Keratinocyte (primary cell): ENCODE measurements around the gene EPHA6. TPM values are rescaled to one million over a fixed set of nuclear protein-coding genes. Genes with fewer than 3 reads are reported as not detected.

ENCODE experiments used
- DNase-seq: peaks from one replicate; pipeline ENCODE4 v3.0.0-alpha.2; 2011; ENCODE audit warnings: low read depth, missing footprints, low spot score
- FAIRE-seq: peaks from 2 replicates; lab custom pipeline; 2011; peaks lifted over from hg19 to GRCh38; lab: Jason Lieb, UNC
- H2AFZ ChIP-seq: 2 replicates; pipeline ENCODE4 v1.6.0; 2012; ENCODE audit warnings: low read length, control low read depth, inconsistent platforms; ENCODE audit not compliant: control insufficient read depth
- H3K27ac ChIP-seq: 2 replicates; pipeline ENCODE4 v1.5.1; 2011; ENCODE audit warnings: low read length; ENCODE audit not compliant: control insufficient read depth, insufficient read depth
- H3K27me3 ChIP-seq: 3 replicates; pipeline ENCODE4 v1.6.0; 2011; ENCODE audit warnings: low read length; ENCODE audit not compliant: control insufficient read depth, insufficient read depth; ENCODE audit errors: extremely low read depth
- H3K36me3 ChIP-seq, 2 experiments: 2 replicates in 1 of 2; 3 replicates in 1 of 2; pipeline ENCODE4 v1.5.1; 2011; ENCODE audit warnings: low read length in 2 of 2, mild to moderate bottlenecking in 1 of 2; ENCODE audit not compliant: control insufficient read depth in 2 of 2, insufficient read depth in 2 of 2; ENCODE audit errors: extremely low read depth in 1 of 2
- H3K4me1 ChIP-seq: 3 replicates; pipeline ENCODE4 v1.5.1; 2011; ENCODE audit warnings: low read length; ENCODE audit not compliant: control insufficient read depth, insufficient read depth; ENCODE audit errors: extremely low read depth
- H3K4me2 ChIP-seq: 3 replicates; pipeline ENCODE4 v1.6.0; 2011; ENCODE audit warnings: low read depth, low read length; ENCODE audit not compliant: control insufficient read depth, insufficient read depth; ENCODE audit errors: extremely low read depth
- H3K4me3 ChIP-seq, 3 experiments: fragments of 200-600 bp in 1 of 3; sonication (generic) in 1 of 3; 2 replicates in 2 of 3; 3 replicates in 1 of 3; pipeline ENCODE4 v1.5.1; 2011 to 2016; ENCODE audit warnings: low read length in 3 of 3, mild to moderate bottlenecking in 3 of 3, control low read depth in 2 of 3, inconsistent platforms in 1 of 3, low read depth in 1 of 3, mixed read lengths in 1 of 3, mixed run types in 1 of 3, moderate library complexity in 1 of 3; ENCODE audit not compliant: control insufficient read depth in 2 of 3, insufficient read depth in 2 of 3; ENCODE audit errors: extremely low read depth in 1 of 3
- H3K79me2 ChIP-seq: 2 replicates; pipeline ENCODE4 v1.6.0; 2012; ENCODE audit warnings: low read length; ENCODE audit not compliant: control insufficient read depth, insufficient read depth
- H3K9ac ChIP-seq: 3 replicates; pipeline ENCODE4 v1.6.0; 2011; ENCODE audit warnings: low read length; ENCODE audit not compliant: control insufficient read depth, insufficient read depth; ENCODE audit errors: extremely low read depth
- H3K9me1 ChIP-seq: 3 replicates; pipeline ENCODE4 v1.6.0; 2011; ENCODE audit warnings: low read length; ENCODE audit not compliant: control insufficient read depth, insufficient read depth; ENCODE audit errors: extremely low read depth
- H3K9me3 ChIP-seq: 2 replicates; pipeline ENCODE4 v1.5.1; 2012; ENCODE audit warnings: low read depth, low read length; ENCODE audit not compliant: control insufficient read depth
- H4K20me1 ChIP-seq: 3 replicates; pipeline ENCODE4 v1.6.0; 2011; ENCODE audit warnings: low read length; ENCODE audit not compliant: control insufficient read depth, insufficient read depth; ENCODE audit errors: extremely low read depth
- EZH2 ChIP-seq: IDR thresholded peaks from one replicate; pipeline ENCODE4 v1.6.1; 2012; ENCODE audit warnings: inconsistent platforms, mild to moderate bottlenecking, low read length, moderate library complexity
- dilution Hi-C: fragments of 300-500 bp; cut with MboI; formaldehyde crosslinking; loops from one replicate; pipeline ENCODE4 v1.7.0; 2020; ENCODE audit warnings: low sequenced_read_pairs; ENCODE audit not compliant: extremely low pct_ligation_motif_present
- polyA plus RNA-seq, 5 experiments: library from polyadenylated mRNA; depleted of rRNA in 3 of 5; stranded (reverse) in 3 of 5; stranded (forward) in 1 of 5; unstranded in 1 of 5; fragments of >200 nt; gene quantifications; 1 replicate in 1 of 5; 2 replicates in 3 of 5; 3 replicates in 1 of 5; pipeline versions ENCODE4 v1.2.1 to v1.2.3, GENCODE V29; 2011 to 2012; ENCODE audit warnings: missing spikeins in 2 of 5, low read depth in 1 of 5, low replicate concordance in 1 of 5
- TF ChIP-seq, protein P1 (sequence below), 3 experiments: IDR thresholded peaks in 1 of 3; conservative IDR thresholded peaks in 1 of 3; optimal IDR thresholded peaks in 1 of 3; 2 replicates in 2 of 3; 3 replicates in 1 of 3; pipeline versions ENCODE3 to v1.5.1; 2011; ENCODE audit warnings: low read length in 3 of 3, mild to moderate bottlenecking in 3 of 3, moderate library complexity in 2 of 3, control low read depth in 1 of 3, inconsistent platforms in 1 of 3; ENCODE audit not compliant: insufficient read depth in 2 of 3; ENCODE audit errors: extremely low read depth in 1 of 3

The EPHA6 gene
- polyA plus RNA-seq, 1 donor (not counting 4 experiments of a cell fraction or from before 2014, with no cell fraction given): not detected

DNA sequence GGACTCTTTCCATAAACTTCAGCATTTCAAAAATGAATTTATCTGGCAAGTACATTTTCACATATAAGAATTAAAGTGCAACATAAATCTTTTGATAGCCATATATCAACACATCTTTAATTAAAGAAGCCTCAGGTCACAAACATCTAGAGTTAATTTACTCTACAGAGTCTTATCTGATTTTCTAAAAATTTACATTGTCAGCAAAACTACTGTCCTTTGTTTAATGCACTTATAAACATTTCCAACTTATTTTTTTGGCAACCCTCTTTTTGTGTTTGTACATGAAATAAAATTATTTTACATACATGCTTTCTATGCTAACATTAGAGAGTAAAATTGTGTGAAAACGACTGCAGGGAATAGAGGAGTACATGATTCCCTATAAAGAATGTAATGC lies 533.4 kb downstream of the EPHA6 start:
- H3K4me2 ChIP-seq: no peak overlapping the region
- no peak for DNase-seq
- no peaks in the 10 kb centered on the region for H3K4me1 ChIP-seq
- H2AFZ ChIP-seq: no peak overlapping the region
- no peak overlapping the region for H3K27ac ChIP-seq
- H3K79me2 ChIP-seq: no peaks in the 10 kb centered on the region
- no peaks in the 10 kb centered on the region for H3K9me3 ChIP-seq
- no peaks in the 10 kb centered on the region for H3K9me1 ChIP-seq
- H3K4me3 ChIP-seq: no peak overlapping the region
- no peaks in the 10 kb centered on the region for H4K20me1 ChIP-seq
- no peaks in the 10 kb centered on the region for H3K27me3 ChIP-seq
- dilution Hi-C loops: no loop called here
- no peaks in the 10 kb centered on the region for H3K36me3 ChIP-seq
- TF ChIP-seq EZH2: no peak
- TF ChIP-seq, protein P1, sequence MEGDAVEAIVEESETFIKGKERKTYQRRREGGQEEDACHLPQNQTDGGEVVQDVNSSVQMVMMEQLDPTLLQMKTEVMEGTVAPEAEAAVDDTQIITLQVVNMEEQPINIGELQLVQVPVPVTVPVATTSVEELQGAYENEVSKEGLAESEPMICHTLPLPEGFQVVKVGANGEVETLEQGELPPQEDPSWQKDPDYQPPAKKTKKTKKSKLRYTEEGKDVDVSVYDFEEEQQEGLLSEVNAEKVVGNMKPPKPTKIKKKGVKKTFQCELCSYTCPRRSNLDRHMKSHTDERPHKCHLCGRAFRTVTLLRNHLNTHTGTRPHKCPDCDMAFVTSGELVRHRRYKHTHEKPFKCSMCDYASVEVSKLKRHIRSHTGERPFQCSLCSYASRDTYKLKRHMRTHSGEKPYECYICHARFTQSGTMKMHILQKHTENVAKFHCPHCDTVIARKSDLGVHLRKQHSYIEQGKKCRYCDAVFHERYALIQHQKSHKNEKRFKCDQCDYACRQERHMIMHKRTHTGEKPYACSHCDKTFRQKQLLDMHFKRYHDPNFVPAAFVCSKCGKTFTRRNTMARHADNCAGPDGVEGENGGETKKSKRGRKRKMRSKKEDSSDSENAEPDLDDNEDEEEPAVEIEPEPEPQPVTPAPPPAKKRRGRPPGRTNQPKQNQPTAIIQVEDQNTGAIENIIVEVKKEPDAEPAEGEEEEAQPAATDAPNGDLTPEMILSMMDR (optimal IDR thresholded peaks at IDR 0.05 in 1 of 3, IDR thresholded peaks at IDR 0.05 in 1 of 3, conservative IDR thresholded peaks at IDR 0.05 in 1 of 3; ENCODE audit: extremely low read depth in 1 of 3, insufficient read depth in 2 of 3, low read length in 3 of 3): no peak
- FAIRE-seq: no peak
- no peak overlapping the region for H3K9ac ChIP-seq

DNA sequence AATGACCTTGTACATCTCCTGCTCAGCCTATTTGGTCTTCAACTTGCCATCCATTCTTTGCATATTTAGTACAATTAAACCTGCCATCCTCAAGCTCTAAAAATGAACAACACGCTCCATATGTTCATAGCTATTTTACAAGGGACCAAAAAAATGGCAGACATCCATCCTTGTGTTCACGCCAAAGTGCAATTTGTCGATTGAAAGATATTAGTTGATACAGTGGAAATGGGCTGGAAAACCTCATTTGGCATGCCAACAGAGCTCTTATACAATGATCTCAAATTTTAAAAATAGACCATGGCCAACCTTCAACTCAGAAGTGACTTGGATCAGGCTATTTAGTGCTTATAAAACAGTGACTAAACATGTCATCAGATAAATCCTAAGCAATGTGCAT lies 536.6 kb downstream of the EPHA6 start:
- Histone ChIP-seq H3K27ac (no peak overlapping the region), H3K36me3 (no peaks in the 10 kb centered on the region), H3K9ac (no peak overlapping the region), H3K4me1 (no peaks in the 10 kb centered on the region), H3K4me3 (no peak overlapping the region), H3K27me3 (no peaks in the 10 kb centered on the region), H4K20me1 (no peaks in the 10 kb centered on the region), H3K9me1 (no peaks in the 10 kb centered on the region), H3K4me2 (no peak overlapping the region), H3K79me2 (no peaks in the 10 kb centered on the region), H2AFZ (no peak overlapping the region), H3K9me3 (no peaks in the 10 kb centered on the region)
- no peak for TF ChIP-seq EZH2
- TF ChIP-seq, protein P1 (optimal IDR thresholded peaks at IDR 0.05 in 1 of 3, IDR thresholded peaks at IDR 0.05 in 1 of 3, conservative IDR thresholded peaks at IDR 0.05 in 1 of 3; ENCODE audit: extremely low read depth in 1 of 3, insufficient read depth in 2 of 3, low read length in 3 of 3): no peak
- no peak for FAIRE-seq
- DNase-seq: no peak
- dilution Hi-C loops: no loop called here
